MM.1S (cell line): Measurements from ENCODE around the gene OR10J1.

Experiments
- DNase-seq: peaks from one replicate; pipeline ENCODE4 v3.0.0-alpha.2; 2015
- H2AFZ ChIP-seq: fragments of 300-600 bp; sonication (generic); 2 replicates; pipeline ENCODE4 v1.6.0; 2016; ENCODE audit warnings: antibody characterized with exemption, low read length
- H3F3A ChIP-seq: fragments of 300-600 bp; sonication (generic); 2 replicates; pipeline ENCODE4 v1.6.1; 2016; ENCODE audit warnings: mild to moderate bottlenecking, antibody characterized with exemption, low read length, moderate library complexity, mixed read lengths; ENCODE audit not compliant: insufficient read depth
- H3K27ac ChIP-seq: fragments of 300-600 bp; sonication (generic); 2 replicates; pipeline ENCODE4 v1.5.1; 2016; ENCODE audit warnings: mild to moderate bottlenecking, low read length
- H3K27me3 ChIP-seq: fragments of 300-600 bp; sonication (generic); replicated peaks from 2 replicates; pipeline ENCODE4 v1.6.0; 2016; ENCODE audit warnings: low read length; ENCODE audit not compliant: insufficient read depth
- H3K36me3 ChIP-seq: fragments of 300-600 bp; sonication (generic); replicated peaks from 2 replicates; pipeline ENCODE4 v1.6.1; 2016; ENCODE audit warnings: mild to moderate bottlenecking, low read length, mixed read lengths; ENCODE audit not compliant: insufficient read depth
- H3K4me1 ChIP-seq: fragments of 300-600 bp; sonication (generic); 2 replicates; pipeline ENCODE4 v1.6.1; 2016; ENCODE audit warnings: low read length, mixed read lengths
- H3K4me2 ChIP-seq: fragments of 300-600 bp; sonication (generic); 2 replicates; pipeline ENCODE4 v1.6.0; 2016; ENCODE audit warnings: low read depth, low read length
- H3K4me3 ChIP-seq: fragments of 300-600 bp; sonication (generic); 2 replicates; pipeline ENCODE4 v1.5.1; 2016; ENCODE audit warnings: low read length, mixed read lengths
- H3K79me2 ChIP-seq: fragments of 300-600 bp; sonication (generic); 2 replicates; pipeline ENCODE4 v1.6.1; 2016; ENCODE audit warnings: mixed run types, low read length, mixed read lengths
- H3K9ac ChIP-seq: fragments of 300-600 bp; sonication (generic); 2 replicates; pipeline ENCODE4 v1.6.1; 2016; ENCODE audit warnings: low read length, mixed read lengths
- H3K9me2 ChIP-seq: fragments of 300-600 bp; sonication (generic); replicated peaks from 2 replicates; pipeline ENCODE4 v1.6.1; 2016; ENCODE audit warnings: mild to moderate bottlenecking, low read length, mixed read lengths; ENCODE audit not compliant: insufficient read depth
- H3K9me3 ChIP-seq: fragments of 300-600 bp; sonication (generic); replicated peaks from 2 replicates; pipeline ENCODE4 v1.6.1; 2016; ENCODE audit warnings: mild to moderate bottlenecking, low read length, mixed read lengths; ENCODE audit not compliant: insufficient read depth
- H4K20me1 ChIP-seq: fragments of 300-600 bp; sonication (generic); 2 replicates; pipeline ENCODE4 v1.6.1; 2016; ENCODE audit warnings: mild to moderate bottlenecking, low read length, moderate library complexity, mixed read lengths; ENCODE audit not compliant: insufficient read depth
- EZH2 ChIP-seq: fragments of 300-600 bp; sonication (generic); optimal IDR thresholded peaks from 2 replicates; pipeline ENCODE3; 2017; ENCODE audit warnings: low read depth, mild to moderate bottlenecking, antibody characterized with exemption, low read length, mixed read lengths
- EZH2phosphoT487 ChIP-seq: fragments of 300-600 bp; sonication (generic); IDR thresholded peaks from 2 replicates; pipeline ENCODE4 v1.6.1; 2018; ENCODE audit warnings: antibody characterized with exemption, low read length
- TF ChIP-seq, protein P1 (sequence below): fragments of 300-600 bp; sonication (generic); IDR thresholded peaks from 2 replicates; pipeline ENCODE4 v1.5.1; 2016; ENCODE audit warnings: antibody characterized with exemption, low read length, mixed read lengths

The OR10J1 gene

DNA sequence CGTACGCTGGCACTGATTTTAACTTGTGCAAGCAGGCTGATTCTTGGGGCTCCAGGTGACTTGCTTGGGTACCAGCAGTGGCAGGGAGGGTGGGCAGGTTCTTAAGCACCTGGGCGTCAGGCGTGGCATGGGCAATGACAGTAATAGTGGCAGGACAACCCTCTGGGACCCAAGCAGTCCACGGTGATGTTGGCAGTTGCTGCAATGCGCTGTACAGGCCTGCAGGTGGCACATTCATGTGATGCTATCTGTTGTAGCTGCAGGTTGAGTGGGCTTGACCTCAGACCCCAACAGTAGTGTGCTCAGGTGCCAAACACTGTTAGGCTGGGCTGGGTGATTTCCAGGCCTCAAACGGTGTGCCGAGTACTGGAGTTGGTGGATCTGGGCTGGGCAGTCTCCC is 17.7 kb upstream of the OR10J1 start:
- no peaks in the 10 kb centered on the region for H3K9me3 ChIP-seq
- TF ChIP-seq, protein P1, sequence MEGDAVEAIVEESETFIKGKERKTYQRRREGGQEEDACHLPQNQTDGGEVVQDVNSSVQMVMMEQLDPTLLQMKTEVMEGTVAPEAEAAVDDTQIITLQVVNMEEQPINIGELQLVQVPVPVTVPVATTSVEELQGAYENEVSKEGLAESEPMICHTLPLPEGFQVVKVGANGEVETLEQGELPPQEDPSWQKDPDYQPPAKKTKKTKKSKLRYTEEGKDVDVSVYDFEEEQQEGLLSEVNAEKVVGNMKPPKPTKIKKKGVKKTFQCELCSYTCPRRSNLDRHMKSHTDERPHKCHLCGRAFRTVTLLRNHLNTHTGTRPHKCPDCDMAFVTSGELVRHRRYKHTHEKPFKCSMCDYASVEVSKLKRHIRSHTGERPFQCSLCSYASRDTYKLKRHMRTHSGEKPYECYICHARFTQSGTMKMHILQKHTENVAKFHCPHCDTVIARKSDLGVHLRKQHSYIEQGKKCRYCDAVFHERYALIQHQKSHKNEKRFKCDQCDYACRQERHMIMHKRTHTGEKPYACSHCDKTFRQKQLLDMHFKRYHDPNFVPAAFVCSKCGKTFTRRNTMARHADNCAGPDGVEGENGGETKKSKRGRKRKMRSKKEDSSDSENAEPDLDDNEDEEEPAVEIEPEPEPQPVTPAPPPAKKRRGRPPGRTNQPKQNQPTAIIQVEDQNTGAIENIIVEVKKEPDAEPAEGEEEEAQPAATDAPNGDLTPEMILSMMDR, result peak; percentile 34
- no peak for TF ChIP-seq EZH2phosphoT487
- H3K36me3 ChIP-seq, result no peaks in the 10 kb centered on the region
- H3K27me3 ChIP-seq, result no peaks in the 10 kb centered on the region
- no peak overlapping the region for H2AFZ ChIP-seq
- H3K9ac ChIP-seq, result no peak overlapping the region
- DNase-seq, result no peak
- no peaks in the 10 kb centered on the region for H3K79me2 ChIP-seq
- H3K4me2 ChIP-seq, result no peak overlapping the region
- H3F3A ChIP-seq, result no peaks in the 10 kb centered on the region
- no peaks in the 10 kb centered on the region for H3K4me1 ChIP-seq
- no peaks in the 10 kb centered on the region for H4K20me1 ChIP-seq
- H3K27ac ChIP-seq, result no peak overlapping the region
- no peak overlapping the region for H3K4me3 ChIP-seq
- H3K9me2 ChIP-seq, result no peaks in the 10 kb centered on the region

DNA sequence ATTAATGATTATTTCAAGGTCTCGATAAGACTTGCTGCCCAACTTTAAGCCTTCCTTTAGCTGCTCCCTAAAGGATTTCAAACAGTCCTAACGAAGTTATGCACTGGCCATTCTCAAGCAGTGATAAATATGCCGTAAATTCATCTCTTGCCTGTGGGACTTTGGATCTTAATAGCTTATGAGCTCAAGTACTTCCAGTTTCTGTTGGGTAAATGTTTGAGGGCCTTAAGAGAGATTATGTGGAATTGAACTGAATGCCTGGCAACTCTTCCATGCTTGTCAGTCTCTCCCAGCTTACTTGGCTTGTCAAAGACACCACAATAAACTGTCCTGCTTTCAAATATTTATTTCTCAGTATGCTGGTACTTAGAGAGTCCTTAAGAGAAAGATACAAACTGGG is 11.0 kb upstream of the OR10J1 start:
- no peaks in the 10 kb centered on the region for H3K9me2 ChIP-seq
- no peak overlapping the region for H2AFZ ChIP-seq
- no peaks in the 10 kb centered on the region for H3K79me2 ChIP-seq
- DNase-seq, result no peak
- no peak overlapping the region for H3K27ac ChIP-seq
- H3K36me3 ChIP-seq, result no peaks in the 10 kb centered on the region
- H3K4me3 ChIP-seq, result no peak overlapping the region
- no peaks in the 10 kb centered on the region for H3F3A ChIP-seq
- no peak overlapping the region for H3K4me2 ChIP-seq
- TF ChIP-seq, protein P1, result no peak
- no peak for TF ChIP-seq EZH2phosphoT487
- TF ChIP-seq EZH2, result no peak
- no peaks in the 10 kb centered on the region for H3K27me3 ChIP-seq
- H3K9ac ChIP-seq, result no peak overlapping the region
- H3K4me1 ChIP-seq, result no peaks in the 10 kb centered on the region
- H3K9me3 ChIP-seq, result no peaks in the 10 kb centered on the region; the same call in 1 of the 2 replicates
- no peaks in the 10 kb centered on the region for H4K20me1 ChIP-seq

- no peaks in the 10 kb centered on the region for H4K20me1 ChIP-seq
- no peaks in the 10 kb centered on the region for H3K27me3 ChIP-seq
- no peaks in the 10 kb centered on the region; the same call in 1 of the 2 replicates for H3K9me3 ChIP-seq
- TF ChIP-seq EZH2, result no peak
- no peak overlapping the region for H2AFZ ChIP-seq
- H3K4me1 ChIP-seq, result no peaks in the 10 kb centered on the region
- no peaks in the 10 kb centered on the region for H3K9me2 ChIP-seq
- H3K36me3 ChIP-seq, result no peaks in the 10 kb centered on the region
- H3K79me2 ChIP-seq, result no peaks in the 10 kb centered on the region
- H3K4me3 ChIP-seq, result no peak overlapping the region
- no peak for DNase-seq
- H3K9ac ChIP-seq, result no peak overlapping the region
- H3F3A ChIP-seq, result no peaks in the 10 kb centered on the region
- H3K27ac ChIP-seq, result no peak overlapping the region
- H3K4me2 ChIP-seq, result no peak overlapping the region
Measured at GRCh38 chr1:159429074-159429861, 10.3 kb upstream of the OR10J1 start.

GRCh38 chr1:159430985-159431384 is 8.5 kb upstream of the OR10J1 start:
- Histone ChIP-seq H3K4me1 (no peaks in the 10 kb centered on the region), H3K36me3 (no peaks in the 10 kb centered on the region), H3F3A (no peaks in the 10 kb centered on the region), H3K4me2 (no peak overlapping the region), H2AFZ (no peak overlapping the region), H4K20me1 (no peaks in the 10 kb centered on the region), H3K4me3 (no peak overlapping the region), H3K9ac (no peak overlapping the region), H3K27me3 (no peaks in the 10 kb centered on the region), H3K27ac (no peak overlapping the region), H3K9me2 (no peaks in the 10 kb centered on the region), H3K79me2 (no peaks in the 10 kb centered on the region), H3K9me3 (no peaks in the 10 kb centered on the region; the same call in 1 of the 2 replicates)
- TF ChIP-seq, protein P1, result no peak
- TF ChIP-seq EZH2phosphoT487, result no peak
- TF ChIP-seq EZH2, result no peak
- no peak for DNase-seq
